ENCODE measurements around the gene NDC1.
"Not testable (repeated sequence)": the region's sequence is repeated elsewhere in the genome, so short reads cannot be mapped to it uniquely, and the experiment has no call there.

NDC1 gene, protein sequence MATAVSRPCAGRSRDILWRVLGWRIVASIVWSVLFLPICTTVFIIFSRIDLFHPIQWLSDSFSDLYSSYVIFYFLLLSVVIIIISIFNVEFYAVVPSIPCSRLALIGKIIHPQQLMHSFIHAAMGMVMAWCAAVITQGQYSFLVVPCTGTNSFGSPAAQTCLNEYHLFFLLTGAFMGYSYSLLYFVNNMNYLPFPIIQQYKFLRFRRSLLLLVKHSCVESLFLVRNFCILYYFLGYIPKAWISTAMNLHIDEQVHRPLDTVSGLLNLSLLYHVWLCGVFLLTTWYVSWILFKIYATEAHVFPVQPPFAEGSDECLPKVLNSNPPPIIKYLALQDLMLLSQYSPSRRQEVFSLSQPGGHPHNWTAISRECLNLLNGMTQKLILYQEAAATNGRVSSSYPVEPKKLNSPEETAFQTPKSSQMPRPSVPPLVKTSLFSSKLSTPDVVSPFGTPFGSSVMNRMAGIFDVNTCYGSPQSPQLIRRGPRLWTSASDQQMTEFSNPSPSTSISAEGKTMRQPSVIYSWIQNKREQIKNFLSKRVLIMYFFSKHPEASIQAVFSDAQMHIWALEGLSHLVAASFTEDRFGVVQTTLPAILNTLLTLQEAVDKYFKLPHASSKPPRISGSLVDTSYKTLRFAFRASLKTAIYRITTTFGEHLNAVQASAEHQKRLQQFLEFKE

GRCh38 chr1:53837924-53838653 is at the start of gene NDC1:
Gene NDC1 (minus strand): TSS chr1:53838296. CDS start chr1:53838261, 35 bp downstream.
- peak; percentile 90 for DNase-seq (ENCODE audit: low spot score)
- Histone ChIP-seq H3K27ac (ENCODE audit: poor library complexity, severe bottlenecking) (peak within 1 kb of the TSS; percentile 78), H3K9me3 (ENCODE audit: severe bottlenecking) (peaks cover 5% of the 10 kb centered on the region), H3K4me3 (ENCODE audit: severe bottlenecking) (peak within 1 kb of the TSS; percentile 75), H3K4me1 (ENCODE audit: insufficient read depth, poor library complexity, severe bottlenecking) (peaks cover 6% of the 10 kb centered on the region), H3K36me3 (ENCODE audit: low read depth) (peaks cover 26% of the 10 kb centered on the region), H3K27me3 (ENCODE audit: insufficient read depth, poor library complexity, severe bottlenecking) (no peaks in the 10 kb centered on the region)
- peak; percentile 95 for ATAC-seq (ENCODE audit: low read depth)
- TF ChIP-seq, protein P1, sequence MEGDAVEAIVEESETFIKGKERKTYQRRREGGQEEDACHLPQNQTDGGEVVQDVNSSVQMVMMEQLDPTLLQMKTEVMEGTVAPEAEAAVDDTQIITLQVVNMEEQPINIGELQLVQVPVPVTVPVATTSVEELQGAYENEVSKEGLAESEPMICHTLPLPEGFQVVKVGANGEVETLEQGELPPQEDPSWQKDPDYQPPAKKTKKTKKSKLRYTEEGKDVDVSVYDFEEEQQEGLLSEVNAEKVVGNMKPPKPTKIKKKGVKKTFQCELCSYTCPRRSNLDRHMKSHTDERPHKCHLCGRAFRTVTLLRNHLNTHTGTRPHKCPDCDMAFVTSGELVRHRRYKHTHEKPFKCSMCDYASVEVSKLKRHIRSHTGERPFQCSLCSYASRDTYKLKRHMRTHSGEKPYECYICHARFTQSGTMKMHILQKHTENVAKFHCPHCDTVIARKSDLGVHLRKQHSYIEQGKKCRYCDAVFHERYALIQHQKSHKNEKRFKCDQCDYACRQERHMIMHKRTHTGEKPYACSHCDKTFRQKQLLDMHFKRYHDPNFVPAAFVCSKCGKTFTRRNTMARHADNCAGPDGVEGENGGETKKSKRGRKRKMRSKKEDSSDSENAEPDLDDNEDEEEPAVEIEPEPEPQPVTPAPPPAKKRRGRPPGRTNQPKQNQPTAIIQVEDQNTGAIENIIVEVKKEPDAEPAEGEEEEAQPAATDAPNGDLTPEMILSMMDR (IDR thresholded peaks at IDR 0.05; ENCODE audit: poor library complexity, severe bottlenecking), result no peak

- H3K27me3 ChIP-seq (ENCODE audit: insufficient read depth, poor library complexity, severe bottlenecking); DNase-seq (ENCODE audit: low spot score): not testable (repeated sequence)
These were observed 45.5 kb upstream of the NDC1 start for GRCh38 chr1:53883600-53883999.

DNA sequence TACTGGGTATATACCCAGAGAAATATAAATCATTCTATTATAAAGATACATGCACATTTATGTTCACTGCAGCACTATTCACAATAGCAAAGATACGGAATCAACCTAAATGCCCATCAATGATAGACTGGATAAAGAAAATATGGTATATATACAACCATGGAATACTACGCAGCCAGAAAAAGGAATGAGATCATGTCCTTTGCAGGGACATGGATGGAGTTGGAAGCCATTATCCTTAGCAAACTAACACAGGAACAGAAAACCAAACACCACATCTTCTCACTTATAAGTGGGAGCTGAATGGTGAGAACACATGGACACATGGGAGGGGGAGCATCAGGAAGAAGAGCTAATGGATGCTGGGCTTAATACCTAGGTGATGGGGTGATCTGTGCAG is 43.8 kb upstream of the NDC1 start:
- DNase-seq (ENCODE audit: low spot score); H3K27me3 ChIP-seq (ENCODE audit: insufficient read depth, poor library complexity, severe bottlenecking); H3K4me1 ChIP-seq (ENCODE audit: insufficient read depth, poor library complexity, severe bottlenecking); H3K4me3 ChIP-seq (ENCODE audit: severe bottlenecking); H3K27ac ChIP-seq (ENCODE audit: poor library complexity, severe bottlenecking); ATAC-seq (ENCODE audit: low read depth); H3K9me3 ChIP-seq (ENCODE audit: severe bottlenecking): not testable (repeated sequence)
- H3K36me3 ChIP-seq (ENCODE audit: low read depth), result peaks cover 25% of the 10 kb centered on the region

More at GRCh38 chr1:53883600-53883999, 45.5 kb upstream of the NDC1 start:
- H3K4me1 ChIP-seq (ENCODE audit: insufficient read depth, poor library complexity, severe bottlenecking); H3K27ac ChIP-seq (ENCODE audit: poor library complexity, severe bottlenecking); H3K9me3 ChIP-seq (ENCODE audit: severe bottlenecking); H3K36me3 ChIP-seq (ENCODE audit: low read depth); ATAC-seq (ENCODE audit: low read depth); H3K4me3 ChIP-seq (ENCODE audit: severe bottlenecking): not testable (repeated sequence)

DNA sequence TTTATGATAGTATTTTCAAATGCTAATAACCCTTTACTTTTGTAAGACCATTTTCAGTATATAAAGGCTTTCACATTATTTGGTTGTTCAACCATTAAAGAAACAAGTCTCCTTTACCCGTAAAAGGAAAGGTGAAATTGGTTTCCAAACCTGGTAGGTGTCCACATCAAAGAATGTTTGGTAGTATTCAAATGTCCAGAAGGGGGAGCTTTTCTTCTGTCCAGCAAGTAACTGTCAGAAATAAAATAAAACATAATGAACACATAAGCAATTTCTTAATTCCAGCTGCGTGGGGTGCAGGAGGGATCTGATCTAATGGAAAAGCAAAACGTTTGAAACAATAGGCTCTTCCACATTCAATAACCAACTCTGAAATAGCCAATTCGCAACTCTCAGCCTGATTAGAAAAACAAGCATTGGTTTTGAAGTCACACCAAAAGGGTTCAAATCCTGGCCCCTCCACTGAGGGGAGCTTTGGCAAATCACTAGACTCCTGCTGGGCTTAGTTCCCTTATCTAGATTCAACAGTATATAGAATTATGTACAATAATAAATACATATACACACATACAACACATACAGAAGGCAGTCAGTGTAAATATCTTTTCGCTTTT is 40.5 kb upstream of the NDC1 start:
- H3K4me3 ChIP-seq (ENCODE audit: severe bottlenecking), result no peak overlapping the region
- no peaks in the 10 kb centered on the region for H3K27me3 ChIP-seq (ENCODE audit: insufficient read depth, poor library complexity, severe bottlenecking)
- H3K27ac ChIP-seq (ENCODE audit: poor library complexity, severe bottlenecking), result no peak overlapping the region
- ATAC-seq (ENCODE audit: low read depth) (no peak), DNase-seq (ENCODE audit: low spot score) (no peak)
- TF ChIP-seq, protein P1 (IDR thresholded peaks at IDR 0.05; ENCODE audit: poor library complexity, severe bottlenecking), result peak; percentile 90
- H3K9me3 ChIP-seq (ENCODE audit: severe bottlenecking), result no peaks in the 10 kb centered on the region
- no peaks in the 10 kb centered on the region for H3K4me1 ChIP-seq (ENCODE audit: insufficient read depth, poor library complexity, severe bottlenecking)
- H3K36me3 ChIP-seq (ENCODE audit: low read depth), result peaks cover 31% of the 10 kb centered on the region

GRCh38 chr1:53875150-53875549 is 37.1 kb upstream of the NDC1 start:
- not testable (repeated sequence) for H3K4me3 ChIP-seq (ENCODE audit: severe bottlenecking); H3K9me3 ChIP-seq (ENCODE audit: severe bottlenecking); H3K27ac ChIP-seq (ENCODE audit: poor library complexity, severe bottlenecking); DNase-seq (ENCODE audit: low spot score); H3K27me3 ChIP-seq (ENCODE audit: insufficient read depth, poor library complexity, severe bottlenecking); H3K4me1 ChIP-seq (ENCODE audit: insufficient read depth, poor library complexity, severe bottlenecking); ATAC-seq (ENCODE audit: low read depth)
- H3K36me3 ChIP-seq (ENCODE audit: low read depth), result peaks cover 36% of the 10 kb centered on the region

Data from RWPE2 (cell line).